Erythroblast (primary cell): ENCODE results near the gene OXA1L.
"Not testable (repeated sequence)": the region's sequence is repeated elsewhere in the genome, so short reads cannot be mapped to it uniquely, and the experiment has no call there.

Source experiments
- DNase-seq, 2 experiments: peaks; one replicate each; lab custom pipeline; 2025; lab: John Stamatoyannopoulos, UW
- GATA1 ChIP-seq: IDR thresholded peaks from 2 replicates; pipeline ENCODE4 v1.6.1; 2011; ENCODE audit warnings: low read depth, mild to moderate bottlenecking, control low read depth, low read length, moderate library complexity
- POLR2A ChIP-seq: IDR thresholded peaks from 2 replicates; pipeline ENCODE4 v1.6.1; 2011; ENCODE audit warnings: mild to moderate bottlenecking, low read length

OXA1L gene

DNA sequence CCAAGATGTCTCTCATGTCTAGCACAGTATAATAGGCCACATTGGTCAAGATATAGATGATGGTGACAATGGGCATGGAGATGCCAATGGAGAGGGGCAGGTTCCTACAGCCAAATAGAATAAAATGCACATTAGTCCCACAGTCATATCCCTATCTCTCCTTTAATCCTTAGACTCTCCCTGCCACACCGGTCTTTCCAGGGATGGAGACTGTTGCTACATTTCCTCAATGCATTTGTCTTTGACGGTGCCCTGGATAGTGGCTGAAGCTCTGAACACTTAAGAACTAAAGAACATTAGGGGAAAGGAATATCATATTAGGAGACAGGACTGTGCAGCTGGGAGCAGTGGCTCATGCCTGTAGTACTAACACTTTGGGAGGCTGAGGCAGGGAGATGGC lies 9.7 kb downstream of the OXA1L start:
- no peak for DNase-seq
- no peak for TF ChIP-seq POLR2A
- TF ChIP-seq GATA1, result no peak

DNA sequence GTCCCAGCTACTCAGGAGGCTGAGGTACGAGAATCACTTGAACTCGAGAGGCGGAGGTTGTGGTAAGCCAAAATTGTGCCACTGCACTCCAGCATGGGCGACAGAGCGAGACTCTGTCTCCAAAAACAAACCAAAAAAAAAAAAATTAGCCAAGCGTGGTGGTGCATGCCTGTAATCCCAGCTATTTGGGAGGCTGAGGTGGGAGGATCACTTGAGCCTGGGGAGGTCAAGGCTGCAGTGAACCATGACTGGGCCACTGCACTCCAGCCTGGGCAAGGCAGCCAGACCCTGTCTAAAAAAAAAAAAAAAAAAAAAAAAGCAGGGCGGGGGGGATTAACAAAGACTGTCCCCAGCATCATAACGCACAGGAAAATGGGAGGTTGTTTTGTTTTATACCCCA lies 10.4 kb downstream of the OXA1L start:
- DNase-seq, result not testable (repeated sequence)

DNA sequence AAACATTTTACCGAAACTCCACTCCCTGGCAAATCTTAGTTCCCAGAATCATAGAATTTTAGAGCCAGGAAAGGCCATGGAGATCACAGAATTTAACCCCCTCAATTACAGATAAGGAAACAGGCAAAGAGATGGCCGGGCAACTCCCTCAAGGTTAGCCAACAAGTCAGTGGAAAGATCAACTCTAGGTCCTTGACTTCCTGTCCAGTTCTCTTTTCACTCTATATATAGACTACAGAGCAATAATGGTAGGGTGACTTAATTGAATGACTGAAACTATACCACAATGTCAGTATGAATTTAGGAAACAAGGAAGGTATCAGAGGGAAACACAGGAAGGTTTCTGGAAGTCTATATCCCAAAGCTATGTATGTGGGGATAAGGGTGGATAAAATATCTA lies 11.6 kb downstream of the OXA1L start:
- TF ChIP-seq POLR2A, result no peak
- TF ChIP-seq GATA1, result no peak

DNA sequence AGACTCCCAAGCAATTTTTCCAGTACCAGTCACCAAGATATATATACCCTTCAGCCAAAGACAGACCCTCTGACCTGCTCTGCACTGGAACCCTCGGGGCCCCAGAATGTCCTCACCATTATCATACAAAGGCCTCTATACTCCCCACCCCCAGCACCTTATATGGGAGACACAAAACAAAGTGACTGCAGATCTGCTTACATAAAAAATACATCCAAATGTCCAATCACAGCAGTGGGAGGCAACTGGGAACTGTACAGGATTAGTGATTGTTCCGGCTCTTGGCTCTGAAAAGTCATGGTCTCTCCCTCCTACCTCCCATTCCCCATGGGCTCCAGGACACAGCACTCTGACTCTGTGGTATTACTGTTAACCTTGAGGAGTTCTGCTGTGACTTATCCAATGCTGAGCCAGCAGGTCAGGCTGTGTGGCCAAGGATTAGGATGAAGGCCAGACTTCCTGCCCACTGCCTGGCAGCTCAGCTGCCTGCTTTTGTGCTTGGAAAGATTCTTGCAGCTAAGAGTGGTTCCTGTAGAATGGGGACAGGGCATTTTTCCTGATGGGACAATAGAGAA lies 13.7 kb downstream of the OXA1L start:
- DNase-seq, result no peak

More for the DNA sequence above, 11.6 kb downstream of the OXA1L start:
- no peak for DNase-seq

DNA sequence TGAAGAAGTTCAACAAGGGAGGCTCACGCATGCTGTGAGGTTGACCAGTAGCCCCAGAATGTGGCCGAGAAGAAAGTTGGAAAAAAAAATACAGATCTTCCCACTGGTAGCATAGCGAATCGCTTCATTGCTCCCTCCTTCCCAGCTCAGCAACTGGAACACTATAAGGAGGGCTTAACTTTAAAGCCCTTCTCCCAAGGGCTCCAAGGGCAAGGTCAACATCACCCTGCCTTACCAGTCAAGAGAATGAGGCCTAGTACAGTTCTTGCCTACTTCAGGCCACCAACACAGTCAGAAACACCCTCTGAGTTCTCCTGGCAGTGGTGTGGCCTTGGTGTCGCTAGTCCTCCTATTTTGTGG lies 14.4 kb downstream of the OXA1L start:
- DNase-seq, result no peak
- no peak for TF ChIP-seq GATA1
- no peak for TF ChIP-seq POLR2A

More for the DNA sequence above, 13.7 kb downstream of the OXA1L start:
- TF ChIP-seq GATA1 (no peak), POLR2A (no peak)

DNA sequence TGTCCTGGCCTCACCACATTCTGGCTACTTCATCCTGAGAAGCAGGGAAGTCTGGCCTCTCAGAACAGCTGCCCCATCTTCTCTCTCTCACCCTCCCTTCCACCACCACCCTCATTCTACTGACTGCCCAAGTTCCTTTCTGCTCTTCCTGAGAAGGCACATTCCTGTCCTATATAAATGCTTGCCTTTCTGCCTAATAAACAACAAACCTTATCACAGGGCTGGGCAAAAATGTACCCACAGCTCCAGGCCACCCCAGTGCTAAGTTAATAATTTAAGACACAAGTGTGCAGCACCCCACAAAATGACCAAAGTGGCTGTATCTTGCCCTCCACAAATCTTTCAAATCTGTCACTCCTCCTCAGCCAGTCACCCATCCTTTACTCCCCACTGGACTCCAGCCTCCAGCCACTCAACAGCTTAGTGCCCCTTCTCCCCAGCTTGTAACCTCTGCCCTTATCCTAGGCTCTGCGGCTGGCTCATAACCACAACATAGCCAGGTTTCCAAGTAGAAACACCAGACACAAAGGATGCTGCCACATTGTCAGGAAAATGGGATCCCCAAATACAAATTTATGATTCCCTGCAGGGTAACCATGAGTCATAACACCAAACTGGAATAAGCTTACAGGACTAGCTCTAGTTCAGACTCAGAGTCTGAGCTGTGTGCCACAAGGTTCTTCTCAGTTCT lies 15.0 kb downstream of the OXA1L start:
- DNase-seq, result no peak
- TF ChIP-seq POLR2A, result no peak
- TF ChIP-seq GATA1, result no peak

DNA sequence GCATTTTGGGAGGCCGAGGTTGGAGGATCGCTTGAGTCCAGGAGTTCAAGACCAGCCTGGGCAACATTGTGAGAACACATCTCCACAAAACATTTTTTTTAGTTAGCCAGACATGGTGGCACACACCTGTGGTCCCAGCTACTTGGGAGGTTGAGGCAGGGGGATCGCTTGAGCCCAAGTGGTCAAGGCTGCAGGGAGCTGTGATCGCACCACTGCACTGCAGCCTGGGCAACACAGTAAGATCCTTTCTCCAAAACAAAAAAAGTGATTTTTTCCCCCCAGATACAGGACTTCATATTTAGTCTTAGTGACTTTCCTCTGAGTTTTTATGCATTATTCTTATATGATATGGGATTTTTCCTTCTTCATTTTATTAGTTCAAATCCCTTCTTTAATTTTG lies 20.2 kb downstream of the OXA1L start:
- TF ChIP-seq GATA1 (no peak), POLR2A (no peak)
- DNase-seq, result no peak

DNA sequence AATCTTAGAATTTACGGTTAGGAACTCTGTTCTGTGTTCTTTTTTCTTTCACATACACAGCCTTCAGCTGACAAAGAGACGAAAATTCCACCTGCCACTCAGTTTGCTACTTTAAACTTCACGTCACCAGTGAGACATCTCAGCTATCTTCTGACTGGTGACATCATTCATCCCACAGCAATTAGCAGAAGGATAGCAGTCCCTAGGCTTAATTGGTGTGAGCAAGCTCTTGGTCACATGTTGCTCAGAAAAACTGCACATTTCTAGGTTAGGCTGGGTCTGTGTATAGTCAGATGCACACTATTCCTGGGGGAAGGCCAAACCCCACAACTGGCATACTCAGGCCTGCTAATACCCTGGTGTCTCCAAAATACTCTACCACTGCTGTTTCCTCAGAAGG lies 24.8 kb downstream of the OXA1L start:
- DNase-seq, result no peak
- no peak for TF ChIP-seq GATA1
- TF ChIP-seq POLR2A, result no peak

DNA sequence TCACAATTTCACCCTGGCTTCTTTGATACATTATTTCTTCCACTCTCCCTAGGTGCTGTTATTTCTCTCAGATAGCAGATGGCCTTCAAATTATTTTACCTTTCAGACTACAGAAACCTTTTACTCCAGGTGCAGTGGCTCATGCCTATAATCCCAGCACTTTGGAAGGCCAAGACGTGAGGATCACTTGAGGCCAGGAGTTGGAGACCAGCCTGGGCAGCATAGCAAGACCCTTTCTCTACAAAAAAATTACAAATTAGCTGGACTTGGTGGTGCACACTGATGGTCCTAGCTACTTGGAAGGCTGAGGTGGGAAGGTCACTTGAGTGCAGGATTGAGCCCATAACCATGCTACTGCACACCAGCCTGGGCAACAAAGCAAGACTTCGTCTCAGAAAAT lies 25.7 kb downstream of the OXA1L start:
- TF ChIP-seq GATA1 (no peak), POLR2A (no peak)
- no peak for DNase-seq

DNA sequence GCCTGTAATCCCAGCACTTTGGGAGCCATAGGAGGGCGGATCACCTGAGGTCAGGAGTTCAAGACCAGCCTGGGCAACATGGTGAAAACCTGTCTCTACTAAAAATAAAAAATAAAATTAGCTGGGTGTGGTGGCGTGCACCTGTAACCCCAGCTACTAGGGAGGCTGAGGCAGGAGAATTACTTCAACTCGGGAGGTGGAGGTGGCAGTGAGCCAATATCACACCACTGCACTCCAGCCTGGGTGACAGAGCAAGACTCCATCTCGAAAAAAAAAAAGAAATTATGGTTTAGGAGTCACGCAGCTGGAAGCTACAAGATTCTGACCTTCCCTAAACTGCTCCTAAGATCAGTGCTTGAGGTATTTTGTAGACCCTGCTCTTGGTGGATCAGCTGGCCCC lies 27.1 kb downstream of the OXA1L start:
- not testable (repeated sequence) for DNase-seq

DNA sequence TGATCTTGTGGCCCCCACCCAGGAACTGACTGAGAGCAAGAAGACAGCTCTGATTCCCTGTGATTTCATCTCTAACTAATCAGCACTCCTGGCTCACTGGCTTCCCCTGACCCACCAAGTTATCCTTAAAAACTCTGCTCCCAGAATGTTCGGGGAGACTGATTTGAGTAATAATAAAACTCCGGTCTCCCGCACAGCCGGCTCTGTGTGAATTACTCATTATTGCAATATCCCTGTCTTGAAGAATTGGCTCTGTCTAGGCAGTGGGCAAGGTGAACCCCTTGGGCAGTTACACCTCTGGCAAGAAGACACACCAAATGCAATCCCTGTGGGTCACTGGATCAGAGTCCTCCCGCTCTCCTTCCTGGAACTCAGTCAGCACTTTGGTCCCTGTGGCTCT lies 27.5 kb downstream of the OXA1L start:
- DNase-seq, result no peak
- no peak for TF ChIP-seq POLR2A
- no peak for TF ChIP-seq GATA1

DNA sequence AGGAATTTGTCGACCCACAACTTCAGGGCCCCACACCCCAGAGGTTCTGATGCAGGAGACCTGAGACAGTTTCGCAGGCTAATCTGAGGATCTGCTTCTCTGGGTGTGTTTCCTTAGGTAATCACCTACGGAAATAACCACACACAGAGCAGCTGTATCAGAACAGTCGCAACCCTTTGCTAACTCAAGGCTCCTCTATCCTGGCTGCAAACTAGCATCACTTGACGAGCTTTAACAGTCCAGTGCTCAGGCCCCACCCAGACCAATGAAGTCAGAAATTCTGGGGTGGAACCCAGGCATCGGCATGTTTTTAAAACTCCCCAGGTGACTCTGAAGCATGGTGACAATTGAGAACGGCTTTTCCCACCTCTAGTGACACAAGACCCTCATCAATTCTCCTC lies 28.1 kb downstream of the OXA1L start:
- DNase-seq, result no peak
- TF ChIP-seq POLR2A, result no peak
- TF ChIP-seq GATA1, result no peak

DNA sequence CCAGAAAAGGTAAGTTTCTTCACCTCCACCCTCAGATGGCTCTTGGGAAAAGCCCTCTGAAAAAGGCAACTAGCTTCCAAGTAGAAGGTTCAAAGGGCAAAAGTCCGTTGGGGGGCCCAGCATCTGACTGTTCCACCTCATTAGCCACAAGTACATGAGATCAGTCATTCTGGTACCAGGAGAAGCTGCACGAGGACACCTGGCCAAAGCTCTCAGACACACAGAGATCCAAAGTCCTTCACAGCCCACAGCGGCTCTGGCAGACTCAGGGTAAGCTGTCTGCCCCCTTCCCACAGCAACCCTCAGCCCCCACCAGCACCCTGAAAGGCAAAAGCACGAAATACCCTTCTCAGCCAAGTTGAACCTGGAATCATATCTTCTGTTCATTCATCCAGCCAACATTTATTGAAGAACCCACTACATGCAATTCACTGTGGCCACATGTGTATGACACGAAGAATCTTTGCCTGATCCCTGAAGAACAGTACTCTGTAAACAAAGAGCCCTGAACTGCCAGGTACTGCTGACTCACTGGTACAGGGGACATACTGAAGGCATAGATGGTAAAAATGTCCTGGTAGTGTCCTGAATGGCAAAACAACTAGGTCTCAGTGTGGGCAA lies 29.7 kb downstream of the OXA1L start:
- DNase-seq, result no peak
- TF ChIP-seq POLR2A (no peak), GATA1 (no peak)

DNA sequence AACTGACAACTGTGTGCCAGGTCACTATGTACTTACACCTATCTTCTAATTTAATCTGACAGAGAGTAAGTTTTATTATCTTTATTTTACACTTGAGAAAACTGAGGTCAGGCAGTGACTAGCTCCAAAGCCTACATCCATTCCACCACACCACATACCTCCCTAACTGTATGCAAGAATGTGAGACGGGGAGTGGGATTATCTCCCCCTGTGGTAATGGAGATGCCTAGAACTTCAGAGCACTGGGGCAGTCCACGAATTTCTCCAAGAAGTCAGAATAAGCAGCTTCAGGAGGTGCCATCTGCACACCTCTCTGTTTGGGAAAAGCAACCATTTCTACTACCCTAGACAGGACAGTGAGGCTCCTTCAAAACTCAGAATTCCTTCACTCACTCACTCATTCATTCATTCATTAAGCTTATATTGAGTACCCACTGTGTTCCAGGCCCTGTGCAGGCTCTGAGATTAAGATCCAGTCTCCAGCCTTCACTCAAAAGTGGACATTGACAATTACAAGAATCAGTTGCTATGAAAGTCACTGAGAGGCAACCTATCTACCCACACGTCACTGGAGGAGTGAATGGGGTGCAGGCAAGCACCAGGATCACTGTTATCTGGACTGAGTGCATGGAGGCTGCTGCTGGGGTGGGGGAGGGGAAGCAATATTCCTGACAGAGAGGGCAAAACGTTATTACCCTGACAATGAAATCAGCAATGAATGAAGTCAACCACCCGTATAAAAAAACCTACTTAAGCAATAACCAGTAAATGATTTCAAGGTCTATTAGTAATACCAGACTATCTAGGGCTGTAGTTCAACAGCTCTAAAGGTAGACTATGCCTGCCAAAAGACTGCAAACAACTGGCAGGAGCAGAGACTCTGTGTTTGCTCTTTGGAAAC lies 30.8 kb downstream of the OXA1L start:
- no peak for DNase-seq
- TF ChIP-seq POLR2A (no peak), GATA1 (no peak)
